HG03039 (cell line): ENCODE data around the gene GAB4.
"Not testable (repeated sequence)": the region's sequence is repeated elsewhere in the genome, so short reads cannot be mapped to it uniquely, and the experiment has no call there.

Source experiments
- ATAC-seq: cut with Tn5 transposase; IDR thresholded peaks from one replicate; pipeline ENCODE4 v1.9.1; 2021; ENCODE audit warnings: mild to moderate bottlenecking, moderate library complexity; ENCODE audit not compliant: unreplicated experiment

The GAB4 gene, protein sequence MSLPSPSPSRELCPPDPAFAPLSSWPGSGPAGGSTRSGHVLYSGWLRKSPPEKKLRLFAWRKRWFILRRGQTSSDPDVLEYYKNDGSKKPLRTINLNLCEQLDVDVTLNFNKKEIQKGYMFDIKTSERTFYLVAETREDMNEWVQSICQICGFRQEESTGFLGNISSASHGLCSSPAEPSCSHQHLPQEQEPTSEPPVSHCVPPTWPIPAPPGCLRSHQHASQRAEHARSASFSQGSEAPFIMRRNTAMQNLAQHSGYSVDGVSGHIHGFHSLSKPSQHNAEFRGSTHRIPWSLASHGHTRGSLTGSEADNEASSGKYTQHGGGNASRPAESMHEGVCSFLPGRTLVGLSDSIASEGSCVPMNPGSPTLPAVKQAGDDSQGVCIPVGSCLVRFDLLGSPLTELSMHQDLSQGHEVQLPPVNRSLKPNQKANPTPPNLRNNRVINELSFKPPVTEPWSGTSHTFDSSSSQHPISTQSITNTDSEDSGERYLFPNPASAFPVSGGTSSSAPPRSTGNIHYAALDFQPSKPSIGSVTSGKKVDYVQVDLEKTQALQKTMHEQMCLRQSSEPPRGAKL

DNA sequence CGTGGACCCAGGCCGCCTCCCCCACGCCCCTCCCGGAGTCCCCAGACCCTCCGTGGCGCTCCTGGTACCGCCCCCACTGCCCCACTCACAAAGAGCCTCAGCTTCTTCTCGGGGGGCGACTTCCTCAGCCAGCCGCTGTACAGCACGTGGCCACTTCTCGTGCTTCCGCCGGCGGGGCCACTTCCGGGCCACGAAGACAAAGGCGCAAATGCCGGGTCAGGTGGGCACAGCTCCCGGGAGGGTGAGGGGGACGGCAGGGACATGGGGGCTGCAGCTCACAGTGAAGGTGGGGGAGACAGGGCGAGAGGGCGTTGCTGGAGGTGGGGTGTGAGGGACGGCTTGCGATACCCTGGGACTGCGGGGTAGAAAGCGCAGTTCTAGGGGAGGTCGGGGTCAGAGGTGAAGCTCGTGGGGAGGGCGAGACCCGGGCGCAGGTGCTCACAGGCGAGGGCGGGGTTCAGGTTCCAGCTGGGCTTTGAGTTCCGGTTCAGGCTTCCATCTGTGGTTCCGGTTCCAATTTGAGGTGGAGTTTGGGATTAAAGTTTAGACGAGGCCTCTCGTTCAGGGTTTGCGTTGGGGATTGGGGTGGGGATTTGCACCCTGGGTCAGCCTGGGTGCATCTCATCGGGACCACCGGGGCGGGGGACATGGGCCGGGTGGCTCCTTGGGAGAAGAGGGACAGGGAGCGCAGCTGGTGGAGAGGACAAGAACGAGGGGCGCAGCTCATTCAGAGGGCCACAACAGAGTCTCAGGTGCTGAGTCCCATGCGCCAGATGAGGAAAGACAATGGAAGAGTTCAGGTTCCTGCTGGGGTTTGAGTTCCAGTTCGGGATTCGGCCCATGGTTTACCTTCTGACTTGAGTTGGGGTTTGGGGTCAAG lies at the start of gene GAB4:
GAB4 (minus strand) TSS at position 371 of the 880 bp plus-strand sequence; CDS start at position 263, 108 bp downstream.
- ATAC-seq: no peak

DNA sequence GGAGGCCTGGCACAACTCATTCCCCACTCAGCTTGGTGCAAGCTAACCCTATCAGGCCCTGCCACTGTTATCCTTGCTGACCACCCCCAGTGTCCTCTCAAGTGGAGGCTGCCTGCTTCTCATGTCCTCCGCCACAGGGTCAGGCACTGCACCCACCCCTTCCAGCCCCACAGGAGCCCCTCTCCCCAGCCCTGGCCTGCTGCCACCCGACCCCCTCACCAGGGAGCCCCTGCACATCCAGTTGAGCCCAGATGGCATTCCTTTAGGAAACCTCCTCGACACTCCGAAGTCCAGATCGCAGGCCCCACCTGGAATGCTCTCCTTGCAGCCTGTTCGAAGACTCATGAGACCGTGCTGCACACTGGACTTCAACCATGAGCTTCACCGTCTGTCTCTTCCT lies 48.8 kb upstream of the GAB4 start:
- ATAC-seq: no peak

DNA sequence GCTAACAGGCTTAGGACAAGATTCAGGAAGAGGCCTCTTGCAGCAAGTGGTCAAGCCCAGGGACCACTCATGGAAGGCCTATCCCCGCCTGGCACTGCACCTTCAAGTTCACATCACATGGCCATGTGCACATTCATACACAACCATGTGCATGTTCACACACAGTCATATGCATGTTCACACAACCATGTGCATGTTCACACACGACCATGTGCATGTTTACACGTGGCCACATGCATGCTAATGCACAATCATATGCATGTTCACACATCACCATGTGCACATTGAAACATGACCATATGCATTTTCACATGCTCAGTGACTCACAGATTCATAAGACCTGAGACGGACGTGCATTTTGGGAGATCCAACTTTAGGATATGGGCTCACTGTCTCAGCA lies 48.0 kb upstream of the GAB4 start:
- no peak for ATAC-seq

DNA sequence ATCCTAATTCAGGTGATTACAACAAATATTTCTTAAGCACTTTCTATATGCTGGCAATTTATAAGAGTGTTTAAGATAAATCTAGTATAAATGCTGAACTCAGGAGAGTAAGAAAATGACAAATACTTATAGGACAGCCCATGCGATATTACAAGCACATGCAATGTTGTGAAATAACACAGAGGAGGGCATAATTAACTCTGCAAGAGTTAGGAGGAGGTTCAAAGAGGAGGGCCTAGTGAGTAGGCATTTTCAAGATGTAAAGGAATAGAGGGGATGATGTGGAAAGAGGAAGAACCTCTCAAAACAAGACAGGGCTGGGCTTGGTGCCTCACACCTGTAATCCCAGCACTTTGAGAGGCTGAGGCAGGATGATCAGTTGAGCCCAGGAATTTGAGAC lies 39.6 kb upstream of the GAB4 start:
- ATAC-seq: no peak

DNA sequence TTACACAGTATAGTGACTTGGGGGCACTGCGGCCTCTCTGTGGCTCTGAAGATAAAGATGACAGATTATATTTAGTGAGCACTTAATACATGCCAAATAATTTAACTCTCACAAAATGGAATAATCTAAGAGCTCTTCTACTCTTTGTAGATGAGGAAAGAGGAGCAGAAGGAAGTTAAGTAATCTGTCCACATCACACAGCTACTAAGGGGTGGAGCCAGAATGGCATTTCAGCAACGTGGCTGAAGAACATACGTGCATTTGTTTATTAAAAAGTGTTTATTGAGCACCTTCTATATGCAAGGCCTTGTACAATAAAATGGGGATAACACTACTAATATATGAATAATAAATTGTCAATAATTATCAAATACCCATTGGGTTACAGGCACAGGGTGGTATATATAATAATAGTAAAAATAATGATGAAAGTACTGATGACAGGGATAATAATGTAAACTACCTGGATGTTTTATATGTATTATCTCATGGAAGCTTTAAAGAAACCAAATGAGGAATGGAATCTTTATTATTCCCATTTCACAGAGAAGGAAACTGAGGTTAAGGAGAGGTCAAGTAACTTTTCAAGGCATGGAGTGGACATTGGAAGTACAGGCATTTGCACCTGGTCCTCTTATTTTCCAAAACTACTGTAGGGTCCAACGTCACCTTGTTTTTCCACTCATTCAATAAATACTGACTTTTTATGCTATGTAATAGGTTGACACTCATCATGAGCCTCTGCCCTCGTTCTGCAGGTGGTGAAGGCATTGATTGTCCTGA lies 38.7 kb upstream of the GAB4 start:
- no peak for ATAC-seq

DNA sequence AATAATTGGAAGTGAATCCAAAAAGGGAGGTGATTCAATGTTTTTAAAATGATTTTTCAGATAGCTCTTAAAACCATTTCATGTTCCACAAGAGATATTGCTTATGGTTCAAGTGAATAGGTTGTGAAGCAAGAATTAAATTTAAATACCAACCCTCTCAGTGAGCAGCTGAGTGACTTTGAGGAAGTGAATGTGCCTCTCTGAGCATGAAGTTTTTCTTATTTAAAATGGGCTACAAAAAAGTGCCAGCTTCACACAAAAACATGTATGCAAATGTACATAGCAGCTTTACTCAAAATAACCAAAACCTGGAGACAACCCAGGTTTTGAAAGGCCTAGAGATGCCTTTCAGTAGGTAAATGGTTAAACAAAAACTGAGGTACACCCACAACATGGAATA lies 35.5 kb upstream of the GAB4 start:
- ATAC-seq: no peak

DNA sequence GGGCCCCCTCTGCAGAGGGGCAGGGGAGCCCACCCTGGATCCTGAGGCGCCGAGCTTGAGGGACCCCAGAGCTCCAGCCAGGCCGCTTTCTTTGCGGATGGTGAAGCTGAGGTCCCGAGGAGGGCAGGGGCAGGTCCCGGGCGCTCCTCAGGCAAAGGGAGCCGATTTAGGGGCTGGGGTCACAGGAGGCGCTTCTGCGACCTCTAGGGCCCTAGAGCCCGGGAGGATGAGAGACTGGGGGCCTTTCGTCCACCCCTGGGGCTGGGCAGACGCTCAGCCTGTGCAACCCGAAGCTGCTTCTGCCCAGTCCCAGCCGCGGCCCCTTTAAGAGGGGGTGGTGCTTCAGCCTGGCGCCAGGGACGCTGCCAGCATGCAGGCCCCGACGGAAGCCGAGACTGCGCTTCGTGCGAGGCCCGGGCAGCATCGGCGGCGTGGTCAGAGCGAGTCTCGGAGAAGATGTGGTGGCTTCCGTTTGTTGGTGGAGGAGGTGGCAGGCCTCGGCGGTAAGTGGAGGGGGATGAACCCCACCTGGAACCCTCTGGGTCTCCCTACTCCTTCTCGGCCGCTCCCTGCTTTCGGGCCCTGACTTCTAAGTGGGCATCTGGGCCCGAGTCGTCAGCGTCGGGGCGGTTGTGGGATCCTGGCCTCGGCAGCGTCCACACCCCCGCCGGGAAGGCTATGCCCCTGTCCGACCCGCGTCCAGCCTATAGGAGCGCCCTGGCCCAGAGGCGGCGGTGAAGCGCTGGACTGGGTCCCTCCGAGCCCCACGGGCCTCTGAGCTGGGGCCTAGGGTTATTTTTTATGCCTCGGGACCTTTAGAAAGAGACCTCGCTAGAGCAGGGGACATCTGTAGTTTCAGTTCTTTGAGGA lies 29.1 kb upstream of the GAB4 start:
- peak; percentile 65 for ATAC-seq

DNA sequence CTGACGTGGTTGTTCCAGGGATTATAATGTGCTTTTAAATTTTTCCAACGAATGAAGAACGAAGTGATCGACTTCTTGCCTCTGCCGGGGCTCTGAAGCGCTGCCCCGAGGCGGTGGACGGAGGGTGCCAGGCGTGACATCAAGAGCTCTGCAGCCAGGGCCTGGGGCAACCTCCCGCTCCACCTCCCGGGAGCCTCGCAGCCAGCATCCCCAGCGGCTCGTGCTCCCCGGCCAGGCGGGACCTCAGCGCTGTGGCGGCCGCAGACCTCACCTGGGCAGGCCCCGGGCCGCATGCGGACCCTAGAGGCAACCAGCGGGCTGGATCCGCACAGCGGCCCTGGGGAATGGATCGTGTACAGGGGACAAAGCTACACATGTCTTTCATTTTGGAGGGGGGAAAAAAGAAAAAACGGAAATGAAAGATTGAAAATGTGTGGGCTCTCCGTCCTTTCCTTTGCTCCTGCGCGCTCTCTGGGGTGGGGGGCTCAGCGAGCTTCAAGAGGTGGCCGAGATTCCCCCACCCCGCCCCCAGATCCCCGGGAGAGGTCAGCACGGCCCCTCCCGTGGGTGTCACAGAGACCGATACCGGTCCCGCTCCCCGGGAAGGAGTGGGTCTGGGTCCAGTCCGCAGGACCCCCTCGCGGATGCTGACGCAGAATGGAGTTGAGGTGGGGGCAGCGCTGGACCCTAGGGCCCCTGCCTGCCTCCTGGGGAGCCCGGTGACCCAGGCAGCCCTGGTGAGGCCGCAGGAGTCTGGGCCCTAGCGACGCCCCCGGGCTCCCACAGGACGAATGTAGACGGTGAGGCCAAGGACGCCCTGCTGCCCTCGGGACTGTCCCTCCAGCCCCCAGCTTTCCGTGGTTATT lies 28.2 kb upstream of the GAB4 start:
- ATAC-seq: peak; percentile 16

DNA sequence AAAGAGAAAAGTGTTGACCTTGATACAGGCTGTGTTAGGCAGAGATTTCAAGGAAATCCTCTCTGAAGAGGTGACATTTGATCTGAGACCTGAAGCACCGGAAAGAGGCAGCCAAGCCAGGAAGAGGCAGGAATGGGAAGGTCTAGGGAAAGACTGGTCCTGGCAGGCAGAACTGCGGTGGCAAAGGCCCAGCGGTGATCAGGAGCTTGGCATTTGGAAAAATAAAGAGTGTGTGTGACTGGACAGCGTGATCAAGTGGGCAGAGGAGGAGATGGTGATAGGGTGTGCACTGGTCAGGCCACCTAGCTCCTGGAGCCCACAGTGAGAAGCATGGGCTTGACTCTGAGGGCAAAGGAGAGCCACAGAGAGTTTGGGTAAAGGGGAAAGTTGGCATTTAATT lies 27.2 kb upstream of the GAB4 start:
- ATAC-seq: no peak

DNA sequence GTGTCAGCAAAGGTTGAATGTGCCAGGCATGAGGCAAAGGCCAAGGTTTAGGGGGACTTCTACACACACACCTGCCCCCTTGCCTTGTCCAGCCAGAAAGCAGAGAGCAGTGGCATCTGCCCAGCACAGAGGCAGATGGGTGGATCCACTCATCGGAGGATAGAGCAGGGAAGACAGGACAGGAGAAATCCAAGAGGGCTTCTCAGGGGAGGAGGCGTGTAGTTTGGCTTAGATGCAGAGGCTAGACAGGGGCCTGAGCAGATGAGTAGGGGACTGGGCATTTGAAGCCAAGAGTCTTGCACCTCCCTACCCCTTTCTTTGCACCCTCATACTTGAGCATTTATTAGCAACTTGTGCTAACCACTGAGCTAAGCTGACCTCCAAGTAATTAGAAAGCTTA lies 26.5 kb upstream of the GAB4 start:
- not testable (repeated sequence) for ATAC-seq

DNA sequence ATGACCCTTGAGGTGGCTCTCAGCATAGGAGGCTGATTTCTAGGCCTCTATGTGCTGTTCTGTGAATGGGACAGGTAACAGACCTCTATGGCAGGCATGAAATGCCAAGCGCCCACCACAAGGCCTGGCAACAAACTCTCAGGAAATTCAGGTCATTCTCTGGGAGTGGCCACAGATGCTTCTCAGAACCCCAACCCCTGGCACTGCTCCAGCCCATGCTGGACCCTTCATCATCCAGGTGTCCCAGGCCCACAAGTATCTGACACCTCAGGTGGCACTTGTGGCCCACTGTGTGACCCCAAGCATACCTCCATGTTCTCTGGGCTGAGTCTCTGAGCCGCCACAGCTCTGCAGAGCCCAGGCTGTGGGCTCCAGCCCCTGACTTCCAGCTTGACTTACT lies 24.3 kb upstream of the GAB4 start:
- ATAC-seq: not testable (repeated sequence)

DNA sequence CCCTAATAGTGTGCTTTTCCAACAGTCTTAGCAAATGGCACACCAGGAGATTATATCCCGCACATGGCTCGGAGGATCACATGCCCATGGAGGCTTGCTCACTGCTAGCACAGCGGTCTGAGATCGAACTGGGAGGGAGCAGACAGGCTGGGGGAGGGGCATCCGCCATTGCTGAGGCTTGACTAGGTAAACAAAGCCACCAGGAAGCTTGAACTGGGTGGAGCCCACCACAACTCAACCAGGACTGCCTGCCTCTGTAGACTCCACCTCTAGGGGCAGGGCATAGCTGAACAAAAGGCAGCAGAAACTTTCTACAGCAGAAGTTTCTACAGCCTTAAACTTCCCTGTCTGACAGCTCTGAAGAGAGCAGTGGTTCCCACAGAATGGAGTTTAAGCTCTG lies 16.4 kb upstream of the GAB4 start:
- ATAC-seq: not testable (repeated sequence)

DNA sequence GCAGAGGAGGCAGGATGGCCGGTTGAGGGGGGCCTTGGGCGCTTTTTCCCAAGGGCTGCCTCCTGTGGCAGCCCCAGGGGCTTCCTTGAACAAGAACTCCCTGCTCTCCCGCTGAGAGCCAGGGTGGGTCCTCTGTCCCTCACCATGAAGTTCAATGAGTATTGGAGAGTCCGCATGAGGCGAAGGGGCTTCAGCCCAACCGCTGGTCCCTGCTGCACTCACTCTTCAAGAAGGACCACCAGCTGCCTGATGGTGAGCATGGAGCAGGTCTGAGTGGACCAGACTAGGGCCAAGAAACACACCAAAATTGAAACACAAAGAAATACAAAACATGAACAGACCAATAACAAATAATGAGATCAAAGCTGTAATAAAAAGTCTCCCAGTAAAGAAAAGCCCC lies 7.5 kb upstream of the GAB4 start:
- ATAC-seq: not testable (repeated sequence)

DNA sequence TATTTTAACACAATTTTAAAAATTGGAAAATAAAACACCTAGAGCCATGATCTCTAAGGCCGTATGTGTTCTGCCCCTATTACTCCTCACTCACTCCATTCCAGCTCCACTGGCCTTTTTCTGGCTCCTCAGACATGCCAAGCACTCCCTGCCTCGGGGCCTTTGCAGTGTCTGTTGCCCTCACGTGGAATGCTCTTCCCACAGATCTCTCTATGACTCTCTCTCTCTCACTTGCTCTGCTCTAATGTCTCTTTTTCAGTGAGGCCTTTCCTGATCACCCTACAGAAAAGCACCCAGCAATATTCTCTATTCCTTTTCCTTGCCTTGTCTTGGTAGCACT lies 6.0 kb upstream of the GAB4 start:
- ATAC-seq: not testable (repeated sequence)

DNA sequence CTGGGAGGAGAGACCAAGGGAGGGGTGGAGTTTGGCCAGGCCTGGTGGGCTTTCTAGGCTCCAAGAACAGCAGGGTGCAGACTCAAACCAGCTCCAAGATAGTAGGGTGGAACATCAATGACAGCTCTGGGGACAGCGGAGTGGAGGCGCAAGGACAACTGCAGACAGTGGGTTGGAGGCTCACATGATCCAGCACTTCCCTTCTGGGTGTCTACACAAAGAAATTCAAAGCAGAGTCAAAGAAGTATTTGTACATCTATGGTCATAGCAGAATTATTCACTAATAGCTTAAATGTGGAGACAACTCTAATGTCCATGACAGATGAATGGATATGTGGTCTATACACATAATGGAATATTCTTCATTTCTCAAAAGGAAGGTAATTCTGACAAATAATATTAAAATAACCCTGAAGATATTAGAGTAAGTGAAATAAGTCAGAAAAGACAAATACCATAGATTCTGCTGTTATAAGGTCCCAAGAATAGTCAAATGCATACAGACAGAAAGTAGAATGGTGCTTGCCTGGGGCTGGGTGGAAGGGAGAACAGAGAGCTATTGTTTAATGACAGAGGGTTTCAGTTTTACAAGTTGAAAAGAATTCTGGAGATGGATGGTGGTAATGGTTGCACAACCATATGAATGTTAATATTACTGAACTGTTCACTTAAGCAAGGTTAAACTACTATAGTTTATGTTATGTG lies 5.5 kb upstream of the GAB4 start:
- ATAC-seq: no peak

DNA sequence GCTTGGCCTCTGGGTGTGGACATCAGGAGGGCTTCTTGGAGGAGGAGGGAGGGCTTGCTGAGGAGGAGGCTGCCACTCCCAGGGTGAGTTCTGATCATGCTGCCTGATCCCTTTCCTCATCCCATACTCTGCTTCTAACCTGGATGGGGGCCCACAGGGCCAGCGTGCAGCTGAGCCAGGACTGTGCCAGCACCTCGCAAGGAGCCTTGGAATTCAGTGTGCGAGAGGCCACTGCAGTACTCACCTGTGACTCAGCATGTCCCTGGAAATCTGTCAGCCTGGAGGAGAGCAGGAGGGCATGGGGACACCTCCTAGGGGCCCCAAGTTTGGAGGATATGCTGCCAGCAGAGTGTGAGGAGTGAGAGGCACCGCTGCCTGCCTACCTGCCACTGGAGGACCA lies 4.2 kb upstream of the GAB4 start:
- ATAC-seq: no peak

DNA sequence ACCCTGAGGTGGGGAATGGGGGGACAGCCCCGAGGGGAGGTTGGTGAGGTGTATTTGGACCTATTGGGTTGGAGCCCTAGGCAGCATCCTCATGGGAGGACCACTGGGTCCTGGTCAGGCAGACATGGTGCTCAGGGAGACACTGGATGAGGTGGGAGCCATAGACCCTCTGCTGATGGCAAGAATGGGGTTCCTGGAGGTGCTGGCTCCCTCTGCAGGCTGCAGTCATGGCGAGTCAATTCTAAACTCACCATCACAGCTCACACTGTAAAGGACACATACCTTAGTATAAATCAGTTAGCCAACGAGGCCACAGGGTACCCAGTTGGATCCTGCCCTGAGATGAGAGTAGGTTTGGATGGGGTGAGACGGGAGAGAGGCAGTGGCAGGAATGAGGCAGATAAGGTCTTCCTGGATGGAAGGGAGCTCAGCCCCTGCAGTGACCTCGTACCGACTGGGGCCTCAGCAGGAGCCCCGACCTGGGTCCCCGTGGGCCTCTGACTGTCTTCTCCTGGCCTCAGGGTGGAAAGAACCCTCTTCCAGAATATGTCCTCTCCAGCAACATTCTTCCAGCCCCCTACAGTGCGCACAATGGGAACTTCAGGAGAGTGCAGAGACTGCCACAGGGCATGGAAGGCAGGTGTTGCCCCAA lies 1.7 kb upstream of the GAB4 start:
- ATAC-seq: no peak

DNA sequence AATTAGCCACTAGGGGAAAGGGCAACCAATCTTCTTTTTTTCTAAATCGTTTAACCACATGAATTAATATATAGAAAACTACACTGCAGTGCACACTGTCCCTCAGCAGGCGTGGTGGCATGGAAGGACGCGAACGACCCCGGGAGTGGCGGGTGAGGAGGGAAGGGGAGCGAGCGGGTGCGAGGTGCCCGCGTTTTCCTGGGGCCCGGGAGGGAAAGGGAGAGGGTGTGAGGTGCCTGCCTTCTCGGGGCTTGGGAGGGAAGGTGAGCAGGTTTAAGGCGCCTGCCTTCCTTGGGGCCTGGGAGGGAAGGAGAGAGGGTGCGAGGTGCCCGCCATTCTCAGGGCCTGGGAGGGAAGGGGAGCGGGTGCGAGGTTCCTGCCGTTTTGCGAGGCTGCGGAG lies 765 bp downstream of the GAB4 start:
- no peak for ATAC-seq
